22Rv1 (cell line): ENCODE measurements around the gene DLL4.

Experiments
- H3K27ac ChIP-seq: fragments of 450-650 bp; 2 replicates; pipeline ENCODE4 v1.5.1; 2017
- ZFX ChIP-seq: fragments of 450-650 bp; IDR thresholded peaks from 2 replicates; pipeline ENCODE4 v1.6.1; 2017; ENCODE audit warnings: antibody characterized with exemption, borderline replicate concordance
- TF ChIP-seq, protein P1 (sequence below): fragments of 450-650 bp; IDR thresholded peaks from 2 replicates; pipeline ENCODE4 v1.5.1; 2017; ENCODE audit warnings: mild to moderate bottlenecking

DLL4 gene

DNA sequence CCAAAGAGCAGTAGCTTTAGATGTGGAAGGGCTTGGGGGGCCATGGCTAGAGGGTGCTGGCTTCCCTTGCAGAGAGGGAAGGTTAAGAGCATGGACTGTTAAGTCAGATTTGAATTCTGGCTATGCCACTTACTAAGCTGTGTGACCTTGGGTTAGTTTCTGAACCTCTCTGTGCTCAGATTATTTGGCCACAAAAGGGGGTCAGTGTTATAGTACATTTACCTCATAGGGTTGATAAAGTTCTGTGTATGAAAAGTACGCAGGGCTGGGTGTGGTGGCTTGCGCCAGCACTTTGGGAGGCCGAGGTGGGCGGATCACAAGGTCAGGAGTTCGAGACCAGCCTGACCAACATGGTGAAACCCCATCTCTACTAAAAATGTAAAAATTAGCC lies 28.1 kb upstream of the DLL4 start:
- no peak overlapping the region for H3K27ac ChIP-seq
- TF ChIP-seq ZFX: no peak
- TF ChIP-seq, protein P1, sequence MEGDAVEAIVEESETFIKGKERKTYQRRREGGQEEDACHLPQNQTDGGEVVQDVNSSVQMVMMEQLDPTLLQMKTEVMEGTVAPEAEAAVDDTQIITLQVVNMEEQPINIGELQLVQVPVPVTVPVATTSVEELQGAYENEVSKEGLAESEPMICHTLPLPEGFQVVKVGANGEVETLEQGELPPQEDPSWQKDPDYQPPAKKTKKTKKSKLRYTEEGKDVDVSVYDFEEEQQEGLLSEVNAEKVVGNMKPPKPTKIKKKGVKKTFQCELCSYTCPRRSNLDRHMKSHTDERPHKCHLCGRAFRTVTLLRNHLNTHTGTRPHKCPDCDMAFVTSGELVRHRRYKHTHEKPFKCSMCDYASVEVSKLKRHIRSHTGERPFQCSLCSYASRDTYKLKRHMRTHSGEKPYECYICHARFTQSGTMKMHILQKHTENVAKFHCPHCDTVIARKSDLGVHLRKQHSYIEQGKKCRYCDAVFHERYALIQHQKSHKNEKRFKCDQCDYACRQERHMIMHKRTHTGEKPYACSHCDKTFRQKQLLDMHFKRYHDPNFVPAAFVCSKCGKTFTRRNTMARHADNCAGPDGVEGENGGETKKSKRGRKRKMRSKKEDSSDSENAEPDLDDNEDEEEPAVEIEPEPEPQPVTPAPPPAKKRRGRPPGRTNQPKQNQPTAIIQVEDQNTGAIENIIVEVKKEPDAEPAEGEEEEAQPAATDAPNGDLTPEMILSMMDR: no peak

DNA sequence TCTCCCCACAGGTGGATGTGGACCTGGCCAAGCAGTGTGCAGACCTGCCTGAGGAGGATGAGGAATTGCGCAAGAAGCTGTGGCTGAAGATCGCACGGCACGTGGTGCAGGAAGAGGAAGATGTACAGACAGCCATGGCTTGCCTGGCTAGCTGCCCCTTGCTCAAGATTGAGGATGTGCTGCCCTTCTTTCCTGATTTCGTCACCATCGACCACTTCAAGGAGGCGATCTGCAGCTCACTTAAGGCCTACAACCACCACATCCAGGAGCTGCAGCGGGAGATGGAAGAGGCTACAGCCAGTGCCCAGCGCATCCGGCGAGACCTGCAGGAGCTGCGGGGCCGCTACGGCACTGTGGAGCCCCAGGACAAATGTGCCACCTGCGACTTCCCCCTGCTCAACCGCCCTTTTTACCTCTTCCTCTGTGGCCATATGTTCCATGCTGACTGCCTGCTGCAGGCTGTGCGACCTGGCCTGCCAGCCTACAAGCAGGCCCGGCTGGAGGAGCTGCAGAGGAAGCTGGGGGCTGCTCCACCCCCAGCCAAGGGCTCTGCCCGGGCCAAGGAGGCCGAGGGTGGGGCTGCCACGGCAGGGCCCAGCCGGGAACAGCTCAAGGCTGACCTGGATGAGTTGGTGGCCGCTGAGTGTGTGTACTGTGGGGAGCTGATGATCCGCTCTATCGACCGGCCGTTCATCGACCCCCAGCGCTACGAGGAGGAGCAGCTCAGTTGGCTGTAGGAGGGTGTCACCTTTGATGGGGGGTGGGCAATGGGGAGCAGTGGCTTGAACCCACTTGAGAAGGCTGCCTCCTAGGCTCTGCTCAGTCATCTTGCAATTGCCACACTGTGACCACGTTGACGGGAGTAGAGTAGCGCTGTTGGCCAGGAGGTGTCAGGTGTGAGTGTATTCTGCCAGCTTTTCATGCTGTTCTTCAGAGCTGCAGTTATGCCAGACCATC lies 26.3 kb upstream of the DLL4 start:
- TF ChIP-seq ZFX: no peak
- TF ChIP-seq, protein P1: no peak
- no peak overlapping the region for H3K27ac ChIP-seq

DNA sequence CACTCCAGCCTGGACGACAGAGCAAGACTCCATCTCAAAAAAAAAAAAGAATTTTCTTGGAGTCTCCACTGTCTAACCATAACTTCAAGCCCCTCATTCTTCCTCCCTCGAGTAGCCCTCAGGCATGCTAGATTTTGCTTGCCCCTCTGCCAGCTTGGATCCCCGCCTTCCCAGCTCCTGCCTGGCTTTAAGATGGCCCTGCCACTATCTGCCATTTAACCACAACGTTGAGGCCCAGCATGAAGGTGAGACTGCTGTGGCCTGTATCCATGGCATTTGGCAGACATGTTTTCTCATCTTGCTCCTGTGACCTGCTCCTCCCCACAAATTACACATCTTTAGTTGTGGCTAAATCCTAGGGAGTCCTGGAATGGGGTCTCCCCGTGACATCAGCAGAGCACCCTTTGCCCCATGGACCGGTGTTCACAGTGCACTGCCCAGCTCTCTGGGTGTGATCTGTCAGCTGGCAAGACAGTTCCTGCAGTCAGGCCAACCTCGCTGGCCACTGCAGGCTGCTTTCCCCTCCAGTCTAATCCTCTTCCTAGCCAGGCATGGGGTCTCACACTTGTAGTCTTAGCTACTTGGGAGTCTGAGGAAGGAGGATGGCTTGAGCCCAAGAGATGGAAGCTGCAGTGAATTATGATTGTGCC lies 24.5 kb upstream of the DLL4 start:
- no peak overlapping the region for H3K27ac ChIP-seq
- TF ChIP-seq, protein P1: no peak
- TF ChIP-seq ZFX: no peak

DNA sequence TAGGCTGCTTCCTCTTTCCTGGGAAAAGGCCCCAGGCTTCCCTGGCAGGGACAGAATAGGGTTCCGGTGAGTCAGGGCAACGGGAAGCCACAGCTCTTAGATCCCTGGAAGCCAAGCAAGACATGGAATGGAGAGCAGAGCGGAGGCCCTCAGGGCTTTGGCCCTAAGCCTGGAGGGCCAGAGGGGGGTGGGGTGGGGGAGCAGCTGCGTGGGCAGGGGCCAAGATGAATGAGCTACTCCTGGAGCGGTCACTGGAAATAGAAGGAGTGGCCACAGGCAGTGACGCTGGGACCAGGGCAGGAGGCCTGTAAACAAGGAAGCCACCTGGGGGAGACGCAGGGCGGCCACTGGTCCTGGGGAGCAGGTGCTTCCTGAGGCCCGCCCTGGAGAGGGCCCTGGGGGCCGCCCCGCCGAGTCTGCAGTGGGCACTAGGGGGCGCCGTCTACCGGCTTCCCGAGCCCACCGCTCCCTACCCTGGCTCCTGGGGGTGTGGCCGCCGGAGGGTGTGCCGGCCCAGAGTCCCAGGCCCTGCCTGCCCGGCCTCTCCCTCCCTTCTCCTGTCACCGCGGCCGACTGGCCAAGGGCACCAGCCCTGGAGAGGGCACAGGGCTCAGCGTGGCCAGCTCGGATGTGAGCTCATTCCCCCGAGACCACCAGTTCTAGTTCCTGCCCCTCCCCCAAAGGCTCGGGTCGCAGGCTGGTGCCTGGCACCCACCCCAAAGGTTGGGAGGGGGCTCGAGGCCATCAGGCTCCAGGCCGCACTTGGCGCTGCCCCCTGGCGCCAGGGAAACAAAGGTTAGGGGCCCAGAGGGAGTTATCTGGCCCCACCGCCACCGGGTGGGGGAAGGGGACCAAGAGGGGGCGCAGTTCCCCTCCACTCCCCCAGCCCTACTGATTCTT lies 22.8 kb upstream of the DLL4 start:
- TF ChIP-seq, protein P1: peak; percentile 93
- TF ChIP-seq ZFX: no peak
- peak overlapping the region; percentile 37 for H3K27ac ChIP-seq

DNA sequence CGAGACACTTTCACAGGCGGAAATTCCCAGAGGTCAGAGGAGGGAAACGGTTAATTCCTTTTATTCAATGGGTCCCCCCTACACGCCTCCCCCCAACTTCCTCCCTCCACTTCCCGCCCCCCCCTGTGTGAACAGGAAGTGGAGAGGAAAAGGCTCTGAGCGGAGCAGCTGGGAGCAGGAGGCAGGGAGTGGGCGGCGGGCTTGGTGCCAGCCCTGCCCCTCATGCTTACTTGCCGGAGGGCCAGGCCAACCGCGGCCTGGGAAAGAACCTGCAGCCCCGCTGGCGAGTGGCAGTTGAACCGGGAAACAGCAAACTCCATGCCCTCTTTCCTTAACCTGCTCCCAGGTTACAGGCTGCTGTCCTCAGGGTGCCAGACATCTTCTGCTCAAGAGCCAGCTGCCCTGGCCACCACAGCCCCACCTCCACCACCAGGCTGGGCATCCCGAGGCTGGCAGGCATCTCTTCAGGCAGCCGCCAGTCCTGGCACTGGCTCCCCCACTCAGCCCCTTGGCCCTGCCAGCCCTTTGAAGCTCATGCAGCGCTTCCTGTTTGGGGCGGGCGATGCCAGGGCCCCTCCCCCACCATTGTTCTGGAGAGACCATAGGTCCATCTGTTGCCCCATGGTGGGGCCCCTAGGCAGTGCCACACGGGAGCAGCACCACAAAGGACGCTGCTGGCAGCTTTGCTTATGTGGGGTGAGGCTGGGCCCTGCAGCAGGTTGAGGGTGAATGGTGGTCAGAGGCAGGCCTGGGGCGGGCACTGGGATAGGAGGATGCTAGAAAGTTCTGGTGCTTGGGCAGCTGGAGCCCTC lies 21.9 kb upstream of the DLL4 start:
- H3K27ac ChIP-seq: peak overlapping the region; percentile 37; the same call in 1 of the 2 replicates

DNA sequence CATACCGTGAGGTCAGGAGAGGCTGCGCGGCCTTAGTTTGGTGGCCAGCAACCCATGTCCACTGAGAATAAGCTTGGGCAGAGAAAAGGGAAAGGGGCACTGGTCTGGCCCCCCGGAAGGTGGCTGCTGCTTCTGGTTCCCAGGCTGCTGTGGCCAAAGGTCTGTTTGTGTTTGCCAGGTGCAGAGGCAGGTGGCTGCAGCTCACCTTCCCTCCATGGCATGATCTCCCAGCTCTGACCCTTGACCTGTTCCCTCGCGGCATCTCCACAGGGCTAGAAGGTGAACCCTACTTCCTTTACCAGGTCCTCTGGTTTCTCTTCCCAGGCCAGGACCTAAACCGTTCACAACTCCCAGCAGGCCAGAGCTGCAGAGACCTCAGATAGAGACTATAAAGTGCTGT lies 21.0 kb upstream of the DLL4 start:
- H3K27ac ChIP-seq: no peak overlapping the region
- TF ChIP-seq, protein P1: no peak
- TF ChIP-seq ZFX: no peak

More for the DNA sequence above, 21.9 kb upstream of the DLL4 start:
- no peak for TF ChIP-seq ZFX
- TF ChIP-seq, protein P1: no peak
